Upper lobe of left lung (tissue), 6 donors: ENCODE measurements around the gene MYOG. TPM values are rescaled to one million over a fixed set of nuclear protein-coding genes. Genes with fewer than 3 reads are reported as not detected.

Experiments used
- ATAC-seq, 2 donors: fragments of 200-7000 bp; cut with Tn5 transposase; one replicate each; pipeline ENCODE4 v1.9.1; 2022; ENCODE audit warnings: mild to moderate bottlenecking in 2 of 2, moderate library complexity in 2 of 2; ENCODE audit not compliant: low FRiP score in 2 of 2
- DNase-seq, 2 donors: peaks; one replicate each; pipeline ENCODE4 v3.0.0-alpha.2; 2019 to 2020
- H3K27ac ChIP-seq, 4 donors: fragments of 200-600 bp; sonication (generic); one replicate each; pipeline ENCODE4 v1.5.1; 2016 to 2019
- H3K27me3 ChIP-seq, 4 donors: fragments of 200-600 bp; sonication (generic); one replicate each; pipeline ENCODE4 v1.5.1; 2017 to 2019
- H3K36me3 ChIP-seq, 4 donors: fragments of 200-600 bp; sonication (generic); one replicate each; pipeline ENCODE4 v1.5.1; 2016 to 2019
- H3K4me1 ChIP-seq, 4 donors: fragments of 200-600 bp; sonication (generic); one replicate each; pipeline ENCODE4 v1.5.1; 2018 to 2019
- H3K4me3 ChIP-seq, 4 donors: fragments of 200-600 bp; sonication (generic); one replicate each; pipeline ENCODE4 v1.5.1; 2017 to 2019; ENCODE audit warnings: mild to moderate bottlenecking in 2 of 4, moderate library complexity in 1 of 4
- H3K9me3 ChIP-seq, 4 donors: fragments of 200-600 bp; sonication (generic); one replicate each; pipeline ENCODE4 v1.5.1; 2018 to 2019
- CTCF ChIP-seq, 6 experiments: fragments of 450-650 bp in 4 of 6; fragments of 200-600 bp in 2 of 6; sonication (generic) in 2 of 6; IDR thresholded peaks; one replicate each; pipeline ENCODE4 v1.5.1; 2016 to 2019; ENCODE audit warnings: antibody characterized with exemption in 6 of 6
- EP300 ChIP-seq, 4 donors: sonication (generic); formaldehyde crosslinking; IDR thresholded peaks; one replicate each; pipeline ENCODE4 v1.5.1; 2017; ENCODE audit warnings: antibody characterized with exemption in 4 of 4, control low read depth in 2 of 4
- POLR2A ChIP-seq, 4 donors: fragments of 450-650 bp; IDR thresholded peaks; one replicate each; pipeline ENCODE4 v1.5.1; 2016 to 2017; ENCODE audit warnings: antibody characterized with exemption in 4 of 4, mild to moderate bottlenecking in 2 of 4
- POLR2AphosphoS5 ChIP-seq, 2 donors: sonication (generic); formaldehyde crosslinking; IDR thresholded peaks; one replicate each; pipeline ENCODE4 v1.5.1; 2017; ENCODE audit warnings: antibody characterized with exemption in 2 of 2
- WGBS, 2 donors: methylation state at CpG; one replicate each; pipeline ENCODE4 v1.1.5; 2017 to 2018; 5-methylcytosine and 5-hydroxymethylcytosine counted together
- total RNA-seq, 6 donors: library from RNA; depleted of rRNA in 4 of 6; stranded (reverse); fragments of >200 nt in 4 of 6; gene quantifications; one replicate each; pipeline versions ENCODE4 v1.1.0 to v1.2.1, GENCODE V29; 2016 to 2021
- donor health status: DM: no; HTN: no; CAD: no; lungs with moderate emphysema.
- donor health status: DM: no; HTN: yes; CAD: no; lungs with severe emphysema.

The MYOG gene
- total RNA-seq, 6 donors from 2014 or later: not detected

- H3K4me1 ChIP-seq: no peaks in the 10 kb centered on the region
- TF ChIP-seq EP300 (IDR thresholded peaks at IDR 0.05) (no peak), POLR2A (IDR thresholded peaks at IDR 0.05) (no peak), POLR2AphosphoS5 (IDR thresholded peaks at IDR 0.05) (no peak), CTCF (IDR thresholded peaks at IDR 0.05) (no peak)
- ATAC-seq (no peak), DNase-seq (no peak)
- H3K27ac ChIP-seq: no peak overlapping the region
- no peaks in the 10 kb centered on the region for H3K27me3 ChIP-seq
- WGBS, 2 donors: 85 to 86% methylated on average over 8 to 14 of the region's 14 CpGs
- no peaks in the 10 kb centered on the region for H3K9me3 ChIP-seq
- no peak overlapping the region for H3K4me3 ChIP-seq
- H3K36me3 ChIP-seq: no peaks in the 10 kb centered on the region
Observed at GRCh38 chr1:203049576-203050180, 36.1 kb downstream of the MYOG start.

DNA sequence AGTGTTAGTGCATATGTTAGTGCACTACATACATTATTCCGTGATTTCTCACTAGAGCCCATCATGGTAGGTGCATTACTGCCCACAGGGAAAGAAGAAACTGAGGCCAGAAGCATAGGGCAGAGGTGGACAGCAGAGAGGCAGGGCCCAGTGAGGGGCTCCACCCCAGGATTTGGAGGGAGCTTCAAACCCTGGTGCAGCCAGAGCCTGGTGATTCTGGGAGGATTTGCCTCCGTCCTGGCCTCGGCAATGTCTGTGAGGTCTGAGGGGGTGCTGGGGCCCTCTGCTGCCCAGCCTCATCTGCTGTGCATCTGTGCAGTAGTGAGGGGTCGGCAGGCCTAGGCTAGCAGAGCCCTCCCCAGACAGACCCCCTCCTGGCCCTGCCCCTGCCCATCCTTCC lies 36.7 kb downstream of the MYOG start:
- no peak for DNase-seq
- no peaks in the 10 kb centered on the region for H3K4me1 ChIP-seq
- 85 to 88% methylated on average over 3 to 4 of the region's 4 CpGs for WGBS, 2 donors
- H3K9me3 ChIP-seq: no peaks in the 10 kb centered on the region
- no peaks in the 10 kb centered on the region for H3K36me3 ChIP-seq
- no peak for ATAC-seq
- H3K4me3 ChIP-seq: no peak overlapping the region
- no peaks in the 10 kb centered on the region for H3K27me3 ChIP-seq
- TF ChIP-seq CTCF (IDR thresholded peaks at IDR 0.05) (peak in 1 of 6 experiments; percentile 1), POLR2A (IDR thresholded peaks at IDR 0.05) (no peak), POLR2AphosphoS5 (IDR thresholded peaks at IDR 0.05) (no peak), EP300 (IDR thresholded peaks at IDR 0.05) (no peak)
- H3K27ac ChIP-seq: no peak overlapping the region

GRCh38 chr1:203048555-203049051 lies 37.2 kb downstream of the MYOG start:
- WGBS, 2 donors: 67 to 73% methylated on average over 21 to 22 of the region's 23 CpGs
- no peaks in the 10 kb centered on the region for H3K9me3 ChIP-seq
- TF ChIP-seq EP300 (IDR thresholded peaks at IDR 0.05): no peak
- peak in 1 of 6 experiments; percentile 11 for TF ChIP-seq CTCF (IDR thresholded peaks at IDR 0.05)
- no peaks in the 10 kb centered on the region for H3K36me3 ChIP-seq
- ATAC-seq (peak in 1 of 2 donors; percentile 1), DNase-seq (no peak)
- H3K4me1 ChIP-seq: no peaks in the 10 kb centered on the region
- H3K27ac ChIP-seq: no peak overlapping the region
- no peaks in the 10 kb centered on the region for H3K27me3 ChIP-seq
- H3K4me3 ChIP-seq: no peak overlapping the region

GRCh38 chr1:203048086-203048485 lies 37.7 kb downstream of the MYOG start:
- 94 to 99% methylated on average over 9 to 11 of the region's 11 CpGs for WGBS, 2 donors
- no peak for DNase-seq
- ATAC-seq: no peak

More at GRCh38 chr1:203048086-203048485, 37.7 kb downstream of the MYOG start:
- Histone ChIP-seq H3K4me1 (no peaks in the 10 kb centered on the region), H3K27me3 (no peaks in the 10 kb centered on the region), H3K27ac (no peak overlapping the region), H3K4me3 (no peak overlapping the region), H3K36me3 (no peaks in the 10 kb centered on the region), H3K9me3 (no peaks in the 10 kb centered on the region)
- no peak for TF ChIP-seq CTCF (IDR thresholded peaks at IDR 0.05)
- no peak for TF ChIP-seq EP300 (IDR thresholded peaks at IDR 0.05)
- TF ChIP-seq POLR2AphosphoS5 (IDR thresholded peaks at IDR 0.05): no peak
- no peak for TF ChIP-seq POLR2A (IDR thresholded peaks at IDR 0.05)
